Right hindlimb (tissue), 1 donor: ENCODE measurements around the gene PKIG.
A peak's percentile ranks its signal among the peaks of the same experiment; 100 is the strongest.
"Not testable (repeated sequence)": the region's sequence is repeated elsewhere in the genome, so short reads cannot be mapped to it uniquely, and the experiment has no call there.

Experiments used
- DNase-seq: peaks from one replicate; pipeline ENCODE4 v3.0.0-alpha.2; 2018

The PKIG gene

DNA sequence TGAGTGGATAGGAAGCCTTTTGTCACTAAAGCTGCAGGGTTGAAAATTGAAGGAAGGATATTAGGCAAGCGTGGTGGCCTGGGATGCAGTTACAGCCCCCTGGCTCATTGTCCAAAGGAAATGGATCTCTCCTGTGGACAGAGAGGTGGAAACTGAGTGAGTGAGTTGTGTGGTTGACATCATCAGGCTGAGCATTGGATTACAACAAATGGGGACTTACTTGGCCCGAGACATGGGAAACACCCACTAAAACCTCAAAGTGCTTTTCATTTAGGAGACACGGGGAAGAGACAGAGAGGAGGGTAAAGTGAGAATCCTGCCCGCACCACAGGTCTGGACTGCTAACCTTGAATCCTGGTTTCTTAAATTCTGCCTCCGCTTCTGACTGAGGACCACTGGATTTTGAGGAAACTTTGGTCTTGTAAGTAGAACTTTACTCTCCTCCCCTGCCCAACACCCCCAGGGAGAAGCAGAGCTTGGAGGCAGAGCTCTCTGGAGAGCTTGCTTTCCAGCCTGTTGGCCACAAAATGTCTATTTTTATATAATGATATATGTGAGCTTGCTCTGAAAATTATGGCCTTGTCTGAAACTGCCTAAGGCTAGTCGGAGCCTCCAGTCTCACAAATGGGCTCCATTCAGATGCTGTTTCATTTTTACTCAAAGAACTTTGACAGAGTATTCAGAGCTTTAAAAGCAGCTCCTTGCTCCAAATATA, at the start of gene PKIG:
TSS of gene PKIG (plus strand) at position 269 of the 715 bp plus-strand sequence. CDS start 31,978 bp downstream, outside the sequence.
- DNase-seq: peak; percentile 81

DNA sequence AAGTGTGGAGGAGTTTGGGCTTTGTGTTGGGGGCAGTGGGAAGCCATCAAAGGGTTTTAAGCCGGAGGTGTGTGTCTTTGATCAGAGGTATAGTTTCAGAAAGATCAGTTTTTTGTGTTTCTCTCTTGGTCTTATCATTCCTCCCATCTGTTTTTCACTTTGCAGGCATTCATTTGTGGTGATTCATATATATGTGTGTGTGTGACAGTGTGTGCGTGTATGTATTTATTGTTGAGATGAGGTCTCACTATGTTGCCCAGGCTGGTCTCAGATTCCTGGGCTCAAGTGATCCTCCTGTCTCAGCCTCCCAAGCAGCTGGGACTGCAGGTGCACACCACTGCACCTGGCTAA, 49.4 kb upstream of the PKIG start:
- no peak for DNase-seq

GRCh38 chr20:44533928-44534327, 48.5 kb upstream of the PKIG start:
- no peak for DNase-seq

DNA sequence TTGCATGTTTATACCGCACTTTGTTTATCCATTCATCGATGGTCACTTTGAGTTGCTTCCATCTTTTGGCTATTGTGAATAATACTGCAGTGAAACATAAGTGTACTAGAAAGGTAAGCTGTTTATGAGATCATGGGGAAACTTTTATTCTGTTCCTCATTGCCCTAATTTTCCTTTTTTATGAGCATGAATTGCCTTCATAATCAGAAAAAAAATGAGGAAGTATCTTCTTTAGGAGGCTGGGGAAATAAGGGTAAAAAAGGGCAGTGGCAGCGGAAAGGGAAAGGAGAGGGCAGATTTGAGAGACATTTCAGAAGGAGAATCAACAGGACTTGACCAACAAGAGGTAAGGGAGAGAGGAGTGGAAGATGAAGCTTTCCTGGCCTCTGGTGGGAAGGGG, 46.2 kb upstream of the PKIG start:
- DNase-seq: no peak

DNA sequence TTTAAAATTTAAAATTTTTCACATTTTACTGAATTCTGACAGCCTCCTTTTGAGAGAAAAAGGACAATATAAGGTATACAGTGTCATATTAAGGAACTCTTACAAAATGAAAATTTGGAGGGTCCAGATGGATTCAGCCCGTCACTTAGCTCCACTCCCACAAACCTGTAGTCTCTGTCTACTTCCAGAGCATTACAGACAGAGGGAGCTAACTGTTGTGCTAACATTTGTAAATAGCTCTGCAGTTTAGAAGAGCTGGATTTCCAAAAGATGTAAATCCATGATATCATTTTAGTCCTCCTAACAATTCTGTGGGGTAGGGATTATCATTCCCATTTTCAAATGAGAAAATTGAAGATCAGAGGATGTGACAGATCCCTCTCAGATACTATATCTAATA, 44.4 kb upstream of the PKIG start:
- no peak for DNase-seq

- no peak for DNase-seq
These were observed 41.5 kb upstream of the PKIG start for GRCh38 chr20:44540834-44541233.

DNA sequence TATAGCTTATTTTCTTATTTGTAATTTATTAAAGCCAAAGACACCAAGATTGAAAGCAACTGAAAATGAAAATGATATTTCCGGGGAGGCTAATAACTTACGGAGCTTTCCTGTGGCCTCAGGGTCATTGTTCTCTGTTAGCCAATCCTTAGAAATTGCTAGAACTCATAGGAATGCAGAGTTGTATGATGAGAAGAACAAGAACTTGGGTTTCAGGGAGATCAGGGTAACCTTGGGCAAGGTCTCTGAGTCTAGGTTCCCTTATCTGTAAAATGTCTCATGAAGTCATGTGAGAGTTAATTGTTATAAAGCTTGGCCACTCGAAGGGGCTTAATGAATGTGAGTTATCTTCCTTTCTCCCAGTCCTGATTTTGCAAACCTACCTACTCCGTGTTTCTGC, 40.4 kb upstream of the PKIG start:
- no peak for DNase-seq

DNA sequence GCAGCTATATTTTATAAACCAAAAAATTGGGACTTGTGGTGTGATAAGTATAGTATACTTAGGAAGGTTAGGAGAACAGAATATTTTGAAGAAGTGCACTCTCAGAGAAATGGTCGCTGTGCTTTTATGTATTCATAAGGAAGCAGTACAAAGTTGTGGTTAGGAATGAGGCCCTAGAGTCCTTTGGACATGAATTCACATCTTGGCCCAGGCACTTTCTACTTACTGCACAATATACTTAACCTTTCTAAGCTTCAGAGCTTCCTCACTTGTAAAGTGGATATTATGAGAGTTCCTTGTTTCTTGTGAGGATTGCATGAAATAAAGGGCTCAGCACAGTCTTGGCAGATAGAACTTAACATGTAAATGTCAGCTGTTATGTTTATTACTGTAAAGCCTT, 39.5 kb upstream of the PKIG start:
- DNase-seq: no peak

DNA sequence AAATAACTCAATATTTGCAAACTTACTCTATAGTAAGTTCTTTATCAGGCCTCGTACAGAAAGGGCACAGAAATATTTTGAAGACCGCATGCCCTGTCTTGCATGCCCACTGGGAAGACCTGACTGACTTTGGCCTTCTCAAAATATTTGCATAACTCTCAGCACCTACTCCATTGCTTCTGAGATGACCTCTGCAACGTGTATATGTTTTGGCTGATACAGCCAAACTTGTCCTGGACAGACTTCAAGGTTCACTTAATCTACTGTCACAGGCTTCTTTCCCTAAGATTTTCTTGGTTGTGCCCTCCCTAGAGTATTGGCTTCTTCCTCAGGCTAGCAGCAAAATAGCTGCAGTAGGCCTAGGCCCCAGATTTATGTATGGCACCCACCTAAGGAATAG, 39.0 kb upstream of the PKIG start:
- DNase-seq: no peak

DNA sequence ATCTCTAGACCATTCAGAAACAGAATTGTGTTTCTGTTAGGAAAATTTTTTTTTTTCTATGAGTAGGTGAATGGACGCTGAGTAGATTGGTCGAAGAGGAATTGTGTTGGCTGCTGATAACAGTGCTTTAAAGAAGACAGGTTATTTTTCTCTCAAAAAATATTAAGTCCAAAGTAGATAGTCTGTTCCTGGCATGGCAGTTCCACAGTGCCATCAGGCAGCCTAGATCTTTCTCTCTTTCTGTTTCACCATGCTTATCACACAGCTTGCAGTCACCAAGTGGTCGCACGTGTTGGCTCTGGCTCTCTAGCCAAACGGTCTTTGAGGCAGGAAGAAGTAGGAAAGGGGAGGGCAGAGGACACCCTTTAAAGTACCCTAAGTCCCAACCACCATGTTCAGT, 38.1 kb upstream of the PKIG start:
- no peak for DNase-seq

GRCh38 chr20:44547419-44547818, 35.0 kb upstream of the PKIG start:
- no peak for DNase-seq

GRCh38 chr20:44549123-44549522, 33.3 kb upstream of the PKIG start:
- no peak for DNase-seq

DNA sequence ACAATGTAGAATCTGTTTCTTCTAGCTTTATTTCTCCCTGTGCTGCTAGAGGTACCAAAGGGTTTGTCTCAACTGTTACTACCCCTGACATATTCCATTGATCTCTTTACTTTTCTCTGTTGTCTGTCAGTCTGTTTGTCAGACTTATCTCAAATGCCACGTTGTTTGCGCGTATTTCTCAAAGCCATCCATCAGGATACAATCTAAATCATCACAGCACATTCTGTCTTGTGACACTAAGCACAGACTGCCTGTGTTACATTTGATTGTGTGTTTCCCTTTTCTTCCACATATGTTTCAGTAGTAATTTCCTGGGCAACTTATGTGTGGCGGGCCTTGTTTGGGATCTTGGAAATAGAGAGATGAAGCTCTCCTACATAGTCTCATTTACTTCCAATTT, 30.3 kb upstream of the PKIG start:
- DNase-seq: no peak

DNA sequence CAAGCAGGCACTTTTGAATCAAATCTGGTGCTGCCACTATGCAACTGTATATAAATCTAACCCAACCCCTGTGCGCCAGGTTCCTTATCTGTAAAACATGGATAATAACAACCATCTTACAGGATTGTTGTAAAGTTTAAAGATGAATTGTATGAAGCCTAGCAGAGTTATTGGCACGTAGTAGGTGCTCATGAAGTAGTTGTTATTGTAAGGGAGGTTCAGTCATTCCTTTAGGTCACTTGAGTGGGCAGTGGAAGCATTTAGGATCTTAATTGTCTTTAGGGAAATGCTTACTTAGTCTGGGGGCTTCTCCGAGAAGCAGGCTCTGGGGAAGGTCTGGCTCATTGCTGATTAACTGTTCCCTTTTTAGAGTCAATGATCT, 29.8 kb upstream of the PKIG start:
- DNase-seq: no peak

DNA sequence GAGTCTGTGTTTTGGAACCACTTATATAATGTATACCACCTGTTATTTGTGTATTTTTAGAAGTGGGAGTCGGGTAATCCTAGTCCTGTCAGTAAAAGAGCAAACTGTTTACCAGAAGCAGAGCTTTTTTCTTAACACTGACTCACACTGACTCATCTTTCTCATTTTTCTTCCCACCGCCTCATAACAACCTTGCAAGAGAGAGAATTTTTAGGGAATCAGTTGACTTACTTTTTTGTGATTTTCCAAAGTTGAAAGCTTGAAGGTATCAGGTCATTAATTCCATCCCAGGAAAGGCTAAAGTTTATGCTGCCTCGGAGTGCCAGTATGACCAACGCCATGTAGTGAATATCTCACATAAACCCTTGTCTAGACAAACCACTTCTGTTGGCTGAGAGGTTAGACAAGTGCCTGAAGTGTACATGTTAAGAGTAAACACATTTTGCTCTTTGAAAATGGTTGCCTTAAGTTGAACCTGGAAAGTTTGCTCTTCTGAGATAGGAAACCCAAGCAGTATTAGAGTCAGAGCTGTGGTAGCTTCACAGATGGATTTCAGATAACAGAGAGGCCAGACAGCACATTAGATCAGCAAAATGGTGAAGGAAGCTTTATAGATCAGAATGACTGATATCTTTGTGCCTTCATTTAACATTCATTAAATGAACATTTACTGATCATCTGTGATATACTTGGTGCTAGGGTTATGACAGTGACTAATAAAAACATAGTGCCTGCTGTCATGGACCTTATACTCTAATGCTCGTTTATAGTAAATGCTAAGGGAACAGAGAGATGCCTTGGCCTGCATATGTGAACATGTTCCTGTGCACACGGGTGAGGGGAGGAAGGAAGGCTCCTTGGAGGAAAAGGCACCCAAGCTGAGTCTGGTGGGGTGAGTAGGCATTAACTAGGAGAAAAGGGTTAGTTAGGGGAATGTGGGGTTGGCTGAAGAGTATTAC, 29.1 kb upstream of the PKIG start:
- DNase-seq: no peak

GRCh38 chr20:44559302-44559701, 23.1 kb upstream of the PKIG start:
- no peak for DNase-seq

GRCh38 chr20:44560229-44560628, 22.1 kb upstream of the PKIG start:
- DNase-seq: no peak

GRCh38 chr20:44560818-44561217, 21.6 kb upstream of the PKIG start:
- not testable (repeated sequence) for DNase-seq

- no peak for DNase-seq
These were observed 20.5 kb upstream of the PKIG start for GRCh38 chr20:44561876-44562275.

GRCh38 chr20:44566018-44566417, 16.4 kb upstream of the PKIG start:
- DNase-seq: no peak

DNA sequence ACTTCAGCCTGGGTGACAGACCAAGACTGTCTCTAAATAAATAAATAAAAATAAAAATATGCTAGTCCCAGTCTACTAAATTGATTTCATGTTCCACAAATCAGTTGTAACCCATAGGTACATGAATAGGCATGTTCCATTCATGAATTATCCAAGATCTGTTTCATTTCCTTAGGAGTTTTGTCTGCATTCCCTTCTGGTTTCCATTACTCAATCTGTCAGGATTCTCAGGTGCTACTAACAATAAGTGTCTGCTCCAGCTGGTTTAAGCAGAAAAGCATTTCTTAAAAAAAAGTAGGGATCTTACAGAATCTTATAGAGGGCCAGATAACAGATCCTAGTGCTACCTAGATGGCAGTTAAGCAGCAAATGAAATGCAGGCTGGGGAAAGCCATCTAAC, 15.6 kb upstream of the PKIG start:
- DNase-seq: no peak

- DNase-seq: no peak
These were observed 12.0 kb upstream of the PKIG start for GRCh38 chr20:44570367-44570766.

DNA sequence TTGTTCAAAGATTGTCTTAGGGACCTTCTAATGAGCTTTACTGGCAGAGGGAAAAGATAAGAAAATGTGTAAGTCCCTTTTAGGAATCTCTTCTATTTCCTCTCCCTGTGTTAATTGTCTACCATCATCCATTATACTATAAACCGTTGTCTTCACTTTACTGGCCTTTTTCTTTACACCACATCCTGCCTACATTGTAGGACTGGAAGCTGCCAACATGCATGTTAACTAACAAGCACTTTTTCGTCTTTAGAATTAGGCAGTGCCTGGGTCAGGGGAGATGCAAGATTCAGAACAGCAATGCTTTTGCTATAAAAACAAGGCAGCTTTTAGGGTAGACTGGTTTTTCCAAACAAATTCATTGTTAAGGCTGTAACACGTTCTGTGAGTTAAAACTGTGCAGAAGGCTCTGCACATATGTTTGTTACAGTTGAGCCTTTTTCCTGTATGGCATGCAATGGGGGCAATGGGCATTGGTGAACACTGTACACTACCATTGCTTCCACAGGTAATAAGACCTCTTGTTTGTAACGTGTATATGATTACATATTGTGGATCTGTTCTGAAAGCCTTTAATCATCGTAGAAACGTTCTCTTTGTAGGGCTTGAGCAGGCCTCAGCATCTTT, 10.9 kb upstream of the PKIG start:
- no peak for DNase-seq
